Activated effector memory CD4-positive, alpha-beta T cell treated with anti-CD3 and anti-CD28 coated beads, Interleukin-2, amount 50 U/mL, for 16 hours (primary cell): ENCODE measurements around the gene RAB1B.
A peak's percentile ranks its signal among the peaks of the same experiment; 100 is the strongest.
"Not testable (repeated sequence)": the region's sequence is repeated elsewhere in the genome, so short reads cannot be mapped to it uniquely, and the experiment has no call there.

Experiments
- DNase-seq: peaks from one replicate; pipeline ENCODE4 v3.0.0-alpha.2; 2020

The RAB1B gene

DNA sequence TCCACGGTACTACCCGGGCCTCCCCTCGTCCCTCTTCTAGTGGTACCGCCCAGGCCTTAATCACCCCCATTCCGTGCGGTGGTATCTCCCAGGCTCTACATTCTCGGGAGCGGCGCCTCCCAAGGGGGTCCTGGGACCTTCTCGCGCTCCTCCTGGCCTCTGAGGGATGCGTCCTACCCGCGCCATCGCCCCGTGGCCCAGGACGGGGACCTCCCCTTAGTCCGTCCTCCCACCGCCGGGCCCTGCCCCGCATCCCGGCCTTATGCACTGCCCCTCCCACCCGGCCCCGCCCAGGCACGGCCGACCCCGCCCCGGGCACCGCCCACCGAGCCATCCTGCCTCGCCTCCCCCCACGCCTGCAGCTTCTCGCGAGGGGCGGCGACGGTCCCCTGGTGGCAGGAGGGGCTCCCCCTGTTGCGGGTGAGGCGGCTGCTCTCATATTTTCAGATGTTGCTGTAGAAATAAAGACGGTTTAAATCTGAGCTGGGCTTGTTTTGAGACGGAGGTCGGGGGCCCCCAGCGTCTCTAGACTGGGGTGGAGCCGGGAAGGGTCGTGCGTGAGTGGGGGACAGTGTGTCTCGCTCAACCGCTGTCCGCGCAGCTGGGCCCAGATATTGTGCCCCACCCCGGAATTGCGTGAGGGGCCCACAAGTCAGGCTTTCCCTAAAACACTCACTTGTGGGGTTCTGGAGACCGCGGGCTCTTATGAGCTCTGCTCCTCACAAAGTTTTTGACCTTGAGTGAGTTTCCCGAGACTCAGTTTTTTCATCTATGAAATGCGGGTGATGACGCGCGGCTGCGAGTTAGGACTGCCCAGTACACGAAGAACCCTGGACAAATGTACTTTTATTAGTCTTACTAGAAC lies 828 bp upstream of the RAB1B start:
- DNase-seq, result peak; percentile 94

DNA sequence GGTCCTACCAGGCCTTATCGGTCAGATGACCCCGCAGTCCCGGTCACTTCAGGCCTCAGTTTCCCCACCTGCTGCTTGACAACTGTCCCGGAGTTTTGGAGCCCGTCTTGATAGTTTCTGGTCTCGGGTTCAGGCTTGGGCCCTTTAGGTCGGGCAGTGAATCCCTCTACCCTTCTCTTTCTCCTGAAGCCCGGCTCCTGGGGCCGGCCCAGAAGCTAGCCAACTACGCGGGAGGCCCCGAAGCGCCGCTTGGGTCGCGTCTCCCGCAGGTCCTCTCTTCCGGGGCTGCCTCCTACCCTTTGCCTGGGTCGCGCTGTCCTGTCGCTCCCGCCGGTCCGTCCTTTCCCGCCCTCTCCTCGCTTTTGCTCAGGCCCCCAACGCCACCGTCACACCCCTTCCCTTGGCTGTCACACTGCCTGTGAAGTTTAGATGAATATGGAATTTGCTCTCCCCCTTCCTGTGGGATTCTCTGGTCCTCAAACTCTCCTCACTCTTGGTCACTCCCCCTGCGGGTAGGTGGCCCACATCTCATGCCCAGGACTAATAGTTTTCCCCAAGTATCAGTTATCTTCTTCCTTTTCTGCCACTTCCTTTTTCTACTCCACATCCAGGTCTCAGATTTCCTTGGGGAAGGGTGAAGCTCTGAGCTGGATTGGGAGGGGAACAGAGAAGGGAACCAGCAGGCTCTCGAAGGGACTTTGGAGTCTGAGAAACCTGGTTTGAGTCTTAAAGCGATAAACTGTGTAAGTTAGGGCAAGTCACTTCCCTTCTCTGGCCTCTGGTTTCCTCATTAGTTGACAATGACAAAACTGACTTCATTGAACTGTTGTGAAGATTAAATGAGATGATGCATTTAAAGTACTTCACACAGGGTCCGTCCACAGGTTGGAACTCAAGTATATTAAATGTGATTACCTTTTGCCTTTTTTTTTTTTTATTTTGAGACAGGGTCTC lies 790 bp downstream of the RAB1B start:
- no peak for DNase-seq

DNA sequence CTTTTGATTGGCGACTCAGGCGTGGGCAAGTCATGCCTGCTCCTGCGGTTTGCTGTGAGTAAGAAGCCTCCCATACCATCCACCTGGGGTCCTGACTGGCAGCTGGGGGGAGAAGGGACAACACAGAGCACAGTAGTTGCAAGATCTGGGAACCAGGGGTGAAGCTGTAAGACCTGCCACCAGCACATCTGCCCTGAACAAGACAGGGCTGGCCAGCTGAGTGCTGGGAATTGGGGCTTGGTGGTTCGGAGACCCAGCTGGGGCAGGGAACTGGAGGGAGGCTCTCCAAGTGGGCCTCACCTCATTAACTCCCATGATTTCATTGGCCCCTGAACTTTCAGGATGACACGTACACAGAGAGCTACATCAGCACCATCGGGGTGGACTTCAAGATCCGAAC lies 3.4 kb downstream of the RAB1B start:
- no peak for DNase-seq

DNA sequence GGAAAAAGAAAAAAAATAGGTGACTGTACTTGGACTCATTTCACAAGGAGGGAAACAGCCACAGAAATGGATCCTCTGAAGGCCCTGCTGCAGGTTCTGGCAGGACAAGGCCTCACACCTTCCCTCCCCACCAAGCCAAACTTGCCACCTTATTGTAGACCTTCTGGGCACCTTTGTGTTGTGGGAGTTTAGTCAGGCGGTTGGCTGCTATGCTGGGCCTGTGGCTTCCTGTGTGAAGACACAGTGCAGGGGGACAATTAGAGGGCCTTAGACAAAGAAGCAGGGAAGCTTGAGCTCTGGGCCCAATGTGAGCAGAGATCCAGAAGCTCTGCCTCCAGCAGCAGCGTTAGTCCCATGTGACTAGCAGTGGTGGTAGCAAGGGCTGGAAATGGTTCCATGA lies 4.2 kb downstream of the RAB1B start:
- no peak for DNase-seq

DNA sequence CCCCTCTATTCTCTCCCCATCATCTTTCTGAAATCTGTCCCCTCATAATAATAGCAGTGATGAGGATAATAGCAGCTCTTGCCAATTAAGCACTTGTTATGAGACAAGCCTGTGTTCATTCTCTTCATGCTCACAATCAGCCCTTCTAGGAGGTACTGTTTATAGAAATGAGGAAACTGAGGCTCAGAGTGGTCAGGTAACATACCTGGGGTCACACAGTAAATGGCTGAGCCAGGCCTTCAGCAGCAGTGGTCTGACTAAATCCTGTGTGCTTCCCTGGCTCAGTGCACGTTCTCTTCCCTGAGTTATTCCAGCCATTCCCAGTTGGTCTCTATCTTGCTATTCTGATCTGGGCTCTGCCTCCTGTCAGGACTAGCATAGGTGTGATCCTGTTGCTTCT lies 5.8 kb downstream of the RAB1B start:
- no peak for DNase-seq

DNA sequence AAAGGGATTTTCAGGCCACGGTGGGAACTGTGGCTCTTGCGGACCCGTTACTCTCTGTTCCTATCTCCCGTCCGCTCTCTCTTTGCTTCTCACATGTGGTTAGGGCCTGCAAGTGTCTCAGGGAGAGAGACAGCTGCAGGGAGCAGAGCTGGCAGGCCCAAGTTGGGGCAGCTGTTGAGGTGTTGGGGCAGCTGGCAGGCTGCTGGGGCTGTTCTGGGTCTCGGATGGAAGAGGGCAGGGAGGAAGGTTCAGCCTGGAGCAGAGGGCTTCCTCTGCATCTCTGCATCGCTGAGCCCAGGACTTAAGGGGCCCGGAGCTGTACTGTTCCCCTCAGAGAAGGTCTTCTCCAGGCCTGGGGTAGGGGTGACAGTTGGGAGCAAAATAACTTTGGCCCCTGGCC lies 7.0 kb downstream of the RAB1B start:
- no peak for DNase-seq

DNA sequence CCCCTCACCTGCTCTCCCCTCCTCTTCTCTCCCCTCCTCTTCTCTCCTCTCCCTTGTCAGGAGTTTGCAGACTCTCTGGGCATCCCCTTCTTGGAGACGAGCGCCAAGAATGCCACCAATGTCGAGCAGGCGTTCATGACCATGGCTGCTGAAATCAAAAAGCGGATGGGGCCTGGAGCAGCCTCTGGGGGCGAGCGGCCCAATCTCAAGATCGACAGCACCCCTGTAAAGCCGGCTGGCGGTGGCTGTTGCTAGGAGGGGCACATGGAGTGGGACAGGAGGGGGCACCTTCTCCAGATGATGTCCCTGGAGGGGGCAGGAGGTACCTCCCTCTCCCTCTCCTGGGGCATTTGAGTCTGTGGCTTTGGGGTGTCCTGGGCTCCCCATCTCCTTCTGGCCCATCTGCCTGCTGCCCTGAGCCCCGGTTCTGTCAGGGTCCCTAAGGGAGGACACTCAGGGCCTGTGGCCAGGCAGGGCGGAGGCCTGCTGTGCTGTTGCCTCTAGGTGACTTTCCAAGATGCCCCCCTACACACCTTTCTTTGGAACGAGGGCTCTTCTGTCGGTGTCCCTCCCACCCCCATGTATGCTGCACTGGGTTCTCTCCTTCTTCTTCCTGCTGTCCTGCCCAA lies 7.7 kb downstream of the RAB1B start:
- DNase-seq, result no peak

DNA sequence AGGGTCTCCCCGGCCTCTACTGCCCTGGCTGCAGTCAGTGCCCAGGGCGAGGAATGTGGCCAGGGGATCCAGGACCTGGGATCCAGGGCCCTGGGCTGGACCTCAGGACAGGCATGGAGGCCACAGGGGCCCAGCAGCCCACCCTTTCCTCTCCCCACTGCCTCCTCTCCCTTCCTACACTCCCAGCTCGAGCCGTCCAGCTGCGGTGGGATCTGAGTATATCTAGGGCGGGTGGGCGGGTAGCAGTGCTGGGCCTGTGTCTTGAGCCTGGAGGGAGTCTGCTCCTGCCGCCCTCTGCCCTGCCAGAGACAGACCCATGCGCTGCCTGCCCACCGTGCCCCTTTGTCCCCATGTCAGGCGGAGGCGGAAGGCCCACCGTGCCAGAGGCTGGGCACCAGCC lies 8.2 kb downstream of the RAB1B start:
- DNase-seq, result not testable (repeated sequence)

DNA sequence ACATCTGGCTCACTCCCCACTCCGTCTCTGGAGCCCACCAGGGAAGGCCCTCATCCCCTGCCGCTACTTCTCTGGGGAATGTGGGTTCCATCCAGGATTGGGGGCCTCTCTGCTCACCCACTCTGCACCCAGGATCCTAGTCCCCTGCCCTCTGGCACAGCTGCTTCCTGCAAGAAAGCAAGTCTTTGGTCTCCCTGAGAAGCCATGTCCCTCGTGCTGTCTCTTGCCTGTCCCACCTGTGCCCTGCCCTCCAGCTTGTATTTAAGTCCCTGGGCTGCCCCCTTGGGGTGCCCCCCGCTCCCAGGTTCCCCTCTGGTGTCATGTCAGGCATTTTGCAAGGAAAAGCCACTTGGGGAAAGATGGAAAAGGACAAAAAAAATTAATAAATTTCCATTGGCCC lies 8.6 kb downstream of the RAB1B start:
- DNase-seq, result not testable (repeated sequence)

DNA sequence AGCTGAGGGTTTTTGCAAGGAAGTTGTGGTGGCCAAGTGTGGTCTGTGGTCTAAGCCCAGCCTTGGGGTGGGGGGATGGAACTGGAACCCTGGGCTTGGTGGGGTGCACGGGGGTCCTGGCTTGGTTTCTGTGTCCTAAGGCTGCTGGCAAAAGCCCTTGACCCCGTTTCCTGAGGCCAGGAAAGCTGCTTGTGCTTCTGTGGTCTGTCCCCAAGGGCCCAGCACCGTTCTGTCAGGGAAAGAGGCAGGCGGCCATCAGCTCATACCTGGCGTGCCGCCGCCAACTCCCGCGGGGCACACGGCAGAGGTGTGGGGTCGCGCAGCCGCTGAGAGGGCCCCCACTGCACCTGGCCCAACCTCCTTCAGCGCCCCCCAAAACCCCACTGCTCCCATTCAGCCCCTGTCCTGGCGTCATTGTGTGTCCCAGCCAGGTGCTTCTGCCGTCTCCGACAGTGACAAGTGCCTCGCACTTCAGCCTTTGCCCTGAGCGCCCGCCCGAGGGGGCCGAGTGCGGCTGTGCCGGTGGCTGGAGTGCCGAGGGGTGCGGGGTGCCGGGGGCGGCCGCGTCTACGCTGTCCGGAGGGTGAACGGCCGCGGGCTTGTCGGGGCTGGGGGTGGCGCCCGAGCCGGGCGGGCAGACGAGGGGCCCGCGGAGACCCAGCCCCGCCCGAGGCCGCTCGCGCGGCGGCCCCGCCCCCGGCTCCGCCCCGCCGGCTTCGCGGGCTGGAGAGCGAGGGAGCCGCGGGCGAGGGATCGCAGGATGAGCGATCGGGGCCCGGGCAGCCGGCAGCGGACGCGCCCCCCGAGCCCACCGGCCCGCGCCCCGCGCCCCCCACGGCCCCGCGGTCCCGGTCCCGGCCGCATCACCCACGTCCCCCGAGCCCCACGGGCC lies 9.3 kb downstream of the RAB1B start, which contains the start of gene CNIH2:
TSS of gene CNIH2 (plus strand) at position 705 of the 892 bp plus-strand sequence. CDS start 282 bp downstream, outside the sequence.
- peak; percentile 85 for DNase-seq

DNA sequence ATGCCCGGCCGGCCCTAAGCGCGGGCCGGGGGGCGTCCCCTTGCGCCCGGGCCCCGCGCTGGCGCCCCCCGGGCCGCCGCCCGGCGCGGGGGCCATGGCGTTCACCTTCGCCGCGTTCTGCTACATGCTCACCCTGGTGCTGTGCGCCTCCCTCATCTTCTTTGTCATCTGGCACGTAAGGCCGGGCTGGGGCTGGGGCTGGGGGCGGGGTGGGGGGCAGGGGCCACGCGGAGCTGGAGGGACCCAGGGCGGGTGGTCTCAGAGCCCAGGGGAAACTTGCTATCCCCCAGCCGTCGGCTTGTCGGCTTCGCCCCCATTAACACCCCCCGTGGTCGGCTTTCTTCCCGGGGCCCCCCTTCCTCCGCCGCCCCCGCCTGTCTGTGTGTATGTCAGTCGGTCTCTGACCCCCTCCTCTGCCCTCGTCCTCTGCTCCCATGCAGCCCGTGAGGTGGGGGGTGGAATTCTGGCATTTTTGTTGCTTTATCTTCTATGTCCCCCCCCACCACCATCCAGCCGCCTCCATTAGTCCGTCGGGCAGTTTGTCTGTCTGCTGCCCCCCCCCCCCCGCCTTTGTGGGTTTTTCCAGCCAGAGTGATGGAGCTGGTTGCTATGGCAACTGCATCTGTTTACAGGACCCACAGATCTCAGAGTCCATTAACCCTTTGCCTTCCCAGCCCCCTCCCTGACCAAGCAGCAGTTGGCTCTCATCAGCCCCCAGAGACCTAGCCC lies 10.1 kb downstream of the RAB1B start:
- DNase-seq, result no peak

DNA sequence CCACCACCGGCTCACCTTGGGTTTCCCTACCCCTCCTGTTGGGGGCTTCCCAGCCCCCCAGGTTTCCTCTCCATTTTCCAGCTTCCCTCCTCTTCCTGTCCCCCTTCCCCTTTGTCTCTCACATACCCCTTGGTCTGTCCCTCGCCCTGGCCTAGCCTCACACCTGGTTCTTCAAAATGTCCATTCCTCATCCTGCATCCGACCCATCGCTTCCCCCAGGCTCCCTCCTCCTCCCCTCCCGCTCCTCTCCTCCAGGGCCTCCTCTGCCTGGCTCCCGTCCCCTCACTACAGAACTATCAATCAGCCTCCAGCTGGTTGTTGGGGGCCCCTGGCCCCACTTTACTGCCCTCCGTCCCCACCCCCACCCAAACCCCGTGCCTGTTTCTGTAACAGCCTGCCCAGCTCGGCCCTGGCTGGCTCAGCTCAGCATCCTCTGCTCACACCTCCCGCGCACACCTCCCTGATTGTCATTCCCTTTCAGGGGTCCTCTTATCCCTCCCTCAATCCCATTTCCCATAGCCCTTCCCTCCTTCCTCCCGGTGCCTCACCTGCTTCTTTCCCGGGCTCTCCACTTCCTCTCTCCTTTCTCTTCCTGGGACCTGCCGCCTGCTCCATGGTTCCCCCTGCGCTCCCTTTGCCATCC lies 10.8 kb downstream of the RAB1B start:
- DNase-seq, result no peak

DNA sequence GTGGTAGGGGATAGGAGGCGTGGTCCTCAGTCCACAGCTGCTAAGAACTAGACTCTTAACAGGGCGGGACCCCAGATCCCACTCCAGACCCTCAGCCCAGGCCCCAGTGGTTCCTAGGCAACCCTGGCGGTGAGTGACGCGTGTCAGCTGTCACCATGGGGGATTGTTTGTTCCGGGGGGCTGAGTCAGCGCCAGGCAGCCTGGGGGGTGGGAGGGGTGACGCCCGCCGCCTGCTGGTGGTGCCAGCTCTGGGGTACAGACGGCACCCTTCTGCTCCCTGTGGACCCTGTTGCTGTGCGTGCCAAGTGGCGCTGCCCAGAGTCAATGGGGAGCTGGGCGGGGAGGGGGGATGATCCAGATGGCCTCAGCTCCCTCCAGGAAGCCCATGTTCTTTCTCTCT lies 12.0 kb downstream of the RAB1B start:
- no peak for DNase-seq

DNA sequence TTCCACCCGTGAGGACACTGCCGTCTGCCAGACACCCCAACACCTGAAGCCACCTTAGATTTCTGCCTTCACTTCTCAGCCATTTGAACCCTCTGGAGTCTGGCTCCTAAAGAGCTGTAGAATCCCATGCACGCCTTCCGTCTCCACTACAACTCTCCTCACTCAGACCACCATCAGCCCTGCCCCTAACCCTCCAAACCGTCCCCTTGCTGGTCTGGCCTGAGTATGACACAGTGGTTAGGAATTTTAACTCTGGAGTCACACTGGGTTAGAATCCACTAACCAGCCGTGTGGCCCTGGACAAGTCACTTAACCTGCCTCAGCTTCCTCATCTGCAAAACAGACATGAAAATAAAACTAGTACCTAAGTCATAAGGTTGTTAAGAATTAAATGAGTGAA lies 12.6 kb downstream of the RAB1B start:
- DNase-seq, result peak; percentile 62

DNA sequence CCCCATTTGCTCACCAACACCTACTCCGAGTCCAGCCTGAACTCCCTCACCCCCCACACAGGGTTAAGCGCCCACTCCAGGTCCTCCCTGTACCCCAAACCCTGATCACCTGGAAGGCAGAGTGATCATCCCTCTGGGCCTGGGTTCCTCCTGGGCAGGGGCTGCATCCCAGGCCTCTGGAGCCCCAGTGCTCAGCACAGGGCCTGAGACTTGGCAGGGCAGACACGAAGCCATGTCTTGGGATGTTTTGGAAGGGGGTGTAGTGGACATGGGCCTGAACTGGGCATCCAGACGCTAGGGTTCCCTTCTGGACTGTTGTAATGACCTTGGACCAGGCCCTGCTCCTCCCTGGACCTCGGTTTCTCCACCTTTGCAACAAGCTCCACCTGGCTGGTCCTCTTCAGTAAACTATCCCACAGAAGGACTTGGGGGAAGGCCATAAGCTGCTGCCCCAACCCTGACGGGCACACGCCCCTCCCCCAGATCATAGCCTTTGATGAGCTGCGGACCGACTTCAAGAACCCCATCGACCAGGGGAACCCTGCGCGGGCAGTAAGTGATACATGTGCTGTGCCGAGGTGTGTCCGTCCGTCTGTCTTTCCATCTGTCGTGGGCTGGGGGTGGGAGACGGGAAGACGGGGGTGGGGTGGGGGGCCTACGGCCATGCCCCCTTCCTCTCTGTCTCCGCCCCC lies 13.5 kb downstream of the RAB1B start:
- DNase-seq, result peak; percentile 60

DNA sequence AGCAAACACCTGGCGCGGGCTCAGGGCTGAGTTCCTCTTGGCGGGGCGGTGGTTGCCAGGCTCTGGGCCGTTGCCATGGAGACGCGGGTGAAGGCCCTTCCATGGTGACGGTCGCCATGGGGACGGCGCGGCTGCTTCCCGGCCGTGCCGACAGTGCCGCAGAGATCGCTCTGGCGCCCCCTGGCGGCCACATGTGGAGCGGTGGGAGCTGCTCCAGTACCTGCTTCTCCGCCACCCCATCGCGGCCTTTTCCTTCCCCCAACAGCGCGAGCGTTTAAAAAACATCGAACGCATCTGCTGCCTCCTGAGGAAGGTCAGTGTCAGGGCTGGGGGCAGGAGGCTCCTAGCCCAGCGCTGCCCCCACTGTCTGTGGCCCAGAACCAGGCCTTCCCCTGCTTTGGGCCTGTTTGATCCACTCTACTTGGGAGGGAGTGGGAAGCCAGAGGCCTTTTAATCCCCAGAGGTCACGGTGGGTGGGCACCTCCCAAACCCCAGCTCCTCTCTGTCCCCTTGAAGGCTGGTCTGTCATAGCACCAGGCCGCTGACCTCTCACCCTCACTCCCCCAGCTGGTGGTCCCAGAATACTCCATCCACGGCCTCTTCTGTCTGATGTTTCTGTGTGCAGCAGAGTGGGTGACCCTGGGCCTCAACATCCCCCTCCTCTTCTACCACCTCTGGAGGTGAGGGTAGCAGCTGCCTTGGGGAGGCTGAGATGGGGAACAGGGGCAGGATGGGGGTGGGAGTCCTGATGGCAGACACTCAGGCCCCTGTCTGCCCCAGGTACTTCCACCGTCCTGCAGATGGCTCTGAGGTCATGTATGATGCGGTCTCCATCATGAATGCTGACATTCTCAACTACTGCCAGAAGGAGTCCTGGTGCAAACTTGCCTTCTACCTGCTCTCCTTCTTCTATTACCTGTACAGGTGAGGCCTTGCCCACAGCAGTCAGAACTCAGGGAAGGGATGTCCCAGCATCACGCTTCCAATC lies 14.3 kb downstream of the RAB1B start:
- peak; percentile 100 for DNase-seq

DNA sequence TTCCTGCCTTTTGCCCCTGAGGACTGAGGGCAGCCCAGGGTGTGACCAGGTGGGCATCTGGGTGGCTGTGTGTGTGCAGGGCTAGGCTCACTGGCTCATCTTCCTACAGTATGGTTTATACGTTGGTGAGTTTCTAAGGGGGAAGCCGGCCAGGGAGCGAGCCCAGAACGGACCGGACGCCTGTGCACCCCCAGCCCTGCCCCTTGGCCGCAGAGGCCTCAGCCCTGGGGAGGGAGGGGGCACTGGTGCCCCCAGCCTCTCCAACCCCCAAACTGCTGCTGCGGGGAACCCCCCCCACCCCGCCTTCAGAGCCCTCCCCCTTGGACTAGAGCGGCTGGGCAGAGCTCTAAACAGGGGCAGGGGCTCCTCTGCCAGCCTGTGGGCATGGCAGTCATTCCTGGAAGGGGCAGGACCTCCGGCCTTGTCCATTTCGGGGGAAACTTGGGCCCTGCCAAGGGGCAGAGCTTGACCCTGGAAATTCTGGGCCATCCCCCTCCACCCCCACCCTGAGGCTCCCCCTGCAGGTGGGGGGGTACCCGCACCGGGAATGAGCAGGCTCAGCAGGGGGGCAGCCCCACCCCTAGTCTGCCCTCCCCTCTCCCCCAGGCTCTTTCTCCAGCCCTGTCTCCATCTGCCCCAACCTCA lies 15.1 kb downstream of the RAB1B start:
- DNase-seq, result no peak

DNA sequence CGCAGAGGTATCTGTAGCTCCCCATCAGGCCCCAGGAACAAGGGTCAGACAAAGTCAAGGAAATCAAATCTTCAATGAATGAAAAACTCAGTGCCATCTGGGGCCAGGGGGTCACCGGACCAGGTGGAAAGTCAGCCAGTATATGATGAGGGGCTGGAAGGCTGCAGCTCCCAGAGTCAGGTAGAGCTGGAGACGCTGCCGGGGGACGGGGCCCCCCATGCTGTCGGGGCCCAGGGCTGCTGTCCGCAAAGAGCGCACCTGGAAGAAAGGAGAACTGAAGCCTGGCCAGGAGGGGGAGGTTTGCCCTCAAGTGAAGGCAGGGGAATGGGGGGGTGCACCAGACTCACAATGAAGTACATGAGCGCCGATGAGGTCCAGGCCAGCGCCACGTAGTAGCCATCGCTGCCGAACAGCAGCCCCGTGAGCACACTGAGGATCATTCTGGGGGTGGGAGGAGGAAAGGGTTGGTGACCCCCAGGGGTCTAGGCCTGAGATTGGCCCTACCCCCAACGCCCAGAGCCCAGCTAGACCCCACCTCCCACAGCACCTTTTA lies 16.2 kb downstream of the RAB1B start:
- no peak for DNase-seq
